Measurements from ENCODE around the gene MIPEP. TPM values are rescaled to one million over a fixed set of nuclear protein-coding genes. Genes with fewer than 3 reads are reported as not detected.

MIPEP gene
- total RNA-seq, 2 donors from 2014 or later = 7.8 to 14.8 TPM

GRCh38 chr13:23787464-23787863 lies 101.7 kb downstream of the MIPEP start:
- Histone ChIP-seq H3K4me3 (no peak overlapping the region), H3K9me3 (no peaks in the 10 kb centered on the region), H3K27ac (no peak overlapping the region), H3K4me1 (no peaks in the 10 kb centered on the region), H3K27me3 (no peaks in the 10 kb centered on the region), H3K36me3 (replicated peaks in 1 of 2; ENCODE audit: insufficient read depth in 1 of 2, low read depth in 2 of 2) (no peaks in the 10 kb centered on the region)
- DNase-seq (no peak), ATAC-seq (no peak)
- TF ChIP-seq POLR2A (IDR thresholded peaks at IDR 0.05) = no peak
- TF ChIP-seq CTCF (IDR thresholded peaks at IDR 0.05) = no peak
- 62 to 76% methylated on average over 4 of the region's 4 CpGs for WGBS, 2 donors
- intact Hi-C loops (cut with DNase I) = no loop called here

GRCh38 chr13:23786607-23787006 lies 102.6 kb downstream of the MIPEP start:
- DNase-seq = no peak
- Histone ChIP-seq H3K4me1 (no peaks in the 10 kb centered on the region), H3K4me3 (no peak overlapping the region), H3K27me3 (no peaks in the 10 kb centered on the region), H3K27ac (no peak overlapping the region), H3K36me3 (replicated peaks in 1 of 2; ENCODE audit: insufficient read depth in 1 of 2, low read depth in 2 of 2) (no peaks in the 10 kb centered on the region), H3K9me3 (no peaks in the 10 kb centered on the region)
- WGBS, 2 donors = 55 to 65% methylated on average over 3 of the region's 3 CpGs
- TF ChIP-seq POLR2A (IDR thresholded peaks at IDR 0.05) (no peak), CTCF (IDR thresholded peaks at IDR 0.05) (no peak)
- intact Hi-C loops (cut with DNase I) = no loop called here
- ATAC-seq = no peak

GRCh38 chr13:23778879-23779278 lies 110.3 kb downstream of the MIPEP start:
- H3K4me1 ChIP-seq = no peaks in the 10 kb centered on the region

GRCh38 chr13:23778002-23778652 lies 111.1 kb downstream of the MIPEP start:
- ATAC-seq = no peak
- intact Hi-C loops (cut with DNase I) = no loop called here

More at GRCh38 chr13:23778879-23779278, 110.3 kb downstream of the MIPEP start:
- intact Hi-C loops (cut with DNase I) = no loop called here
- Histone ChIP-seq H3K4me3 (no peak overlapping the region), H3K9me3 (no peaks in the 10 kb centered on the region), H3K27me3 (no peaks in the 10 kb centered on the region), H3K36me3 (replicated peaks in 1 of 2; ENCODE audit: insufficient read depth in 1 of 2, low read depth in 2 of 2) (no peaks in the 10 kb centered on the region), H3K27ac (no peak overlapping the region)
- TF ChIP-seq POLR2A (IDR thresholded peaks at IDR 0.05) (no peak), CTCF (IDR thresholded peaks at IDR 0.05) (no peak)
- ATAC-seq = no peak
- DNase-seq = no peak
- WGBS, 2 donors = 52 to 55% methylated on average over 1 of the region's 1 CpG

More at GRCh38 chr13:23778002-23778652, 111.1 kb downstream of the MIPEP start:
- Histone ChIP-seq H3K9me3 (no peaks in the 10 kb centered on the region), H3K4me3 (no peak overlapping the region), H3K4me1 (no peaks in the 10 kb centered on the region), H3K27me3 (no peaks in the 10 kb centered on the region), H3K27ac (no peak overlapping the region), H3K36me3 (replicated peaks in 1 of 2; ENCODE audit: insufficient read depth in 1 of 2, low read depth in 2 of 2) (no peaks in the 10 kb centered on the region)
- no peak for DNase-seq
- no peak for TF ChIP-seq CTCF (IDR thresholded peaks at IDR 0.05)
- no peak for TF ChIP-seq POLR2A (IDR thresholded peaks at IDR 0.05)
- 73 to 94% methylated on average over 2 of the region's 2 CpGs for WGBS, 2 donors

Data from body of pancreas (tissue), 4 donors.